GM13976 (cell line): ENCODE data around the gene ZKSCAN8.

Source experiments
- DNase-seq: peaks from one replicate; pipeline ENCODE4 v3.0.0; 2012; ENCODE audit warnings: low spot score
- CTCF ChIP-seq: IDR thresholded peaks from 2 replicates; pipeline ENCODE4 v1.5.1; 2012; ENCODE audit warnings: borderline replicate concordance, mild to moderate bottlenecking; ENCODE audit not compliant: insufficient read depth; ENCODE audit errors: extremely low read depth, missing control alignments, control extremely low read depth
- in situ Hi-C: fragments of 300-500 bp; cut with MboI; formaldehyde crosslinking; loops from one replicate; pipeline ENCODE4 v1.12.0; 2022; ENCODE audit warnings: low sequenced_read_pairs, mixed read lengths, inconsistent platforms; ENCODE audit not compliant: unreplicated experiment

The ZKSCAN8 gene

GRCh38 chr6:28125401-28125800 is 16.3 kb upstream of the ZKSCAN8 start:
- no peak for TF ChIP-seq CTCF
- no peak for DNase-seq
- in situ Hi-C loops, result no loop called here

GRCh38 chr6:28134015-28134414 is 7.7 kb upstream of the ZKSCAN8 start:
- peak; percentile 56 for TF ChIP-seq CTCF
- DNase-seq, result no peak
- in situ Hi-C loops, result loop anchor here (10.0 kb wide), 2 partner anchors 221 to 251 kb away; no protein-coding TSS in a partner anchor

- in situ Hi-C loops, result loop anchor here (10.0 kb wide), 2 partner anchors 220 to 250 kb away; no protein-coding TSS in a partner anchor
- DNase-seq, result no peak
- no peak for TF ChIP-seq CTCF
Measured at GRCh38 chr6:28134716-28135115, 7.0 kb upstream of the ZKSCAN8 start.

- in situ Hi-C loops, result loop anchor here (10.0 kb wide), 2 partner anchors 219 to 249 kb away; no protein-coding TSS in a partner anchor
- no peak for TF ChIP-seq CTCF
- DNase-seq, result no peak
Measured at GRCh38 chr6:28135393-28135792, 6.3 kb upstream of the ZKSCAN8 start.

- no peak for TF ChIP-seq CTCF
- peak; percentile 77 for DNase-seq
- in situ Hi-C loops, result loop anchor here (10.0 kb wide), 2 partner anchors 218 to 248 kb away; no protein-coding TSS in a partner anchor
Measured at GRCh38 chr6:28136585-28137504, 4.8 kb upstream of the ZKSCAN8 start.

GRCh38 chr6:28137505-28137981 is 4.1 kb upstream of the ZKSCAN8 start:
- TF ChIP-seq CTCF, result no peak
- in situ Hi-C loops, result loop anchor here (10.0 kb wide), 2 partner anchors 217 to 247 kb away; no protein-coding TSS in a partner anchor
- DNase-seq, result peak; percentile 68
